GM19455 (cell line): ENCODE measurements around the gene MYCBP2.

ENCODE experiments used
- ATAC-seq: cut with Tn5 transposase; IDR thresholded peaks from one replicate; pipeline ENCODE4 v1.9.1; 2021; ENCODE audit not compliant: unreplicated experiment

MYCBP2 gene

GRCh38 chr13:77000475-77000874 lies 326.4 kb downstream of the MYCBP2 start:
- no peak for ATAC-seq
